MM.1S (cell line): ENCODE data around the gene TAB2.

Source experiments
- EZH2 ChIP-seq: fragments of 300-600 bp; sonication (generic); optimal IDR thresholded peaks from 2 replicates; pipeline ENCODE3; 2017; ENCODE audit warnings: low read depth, mild to moderate bottlenecking, antibody characterized with exemption, low read length, mixed read lengths
- TF ChIP-seq, protein P1 (sequence below): fragments of 300-600 bp; sonication (generic); IDR thresholded peaks from 2 replicates; pipeline ENCODE4 v1.5.1; 2016; ENCODE audit warnings: antibody characterized with exemption, low read length, mixed read lengths

DNA sequence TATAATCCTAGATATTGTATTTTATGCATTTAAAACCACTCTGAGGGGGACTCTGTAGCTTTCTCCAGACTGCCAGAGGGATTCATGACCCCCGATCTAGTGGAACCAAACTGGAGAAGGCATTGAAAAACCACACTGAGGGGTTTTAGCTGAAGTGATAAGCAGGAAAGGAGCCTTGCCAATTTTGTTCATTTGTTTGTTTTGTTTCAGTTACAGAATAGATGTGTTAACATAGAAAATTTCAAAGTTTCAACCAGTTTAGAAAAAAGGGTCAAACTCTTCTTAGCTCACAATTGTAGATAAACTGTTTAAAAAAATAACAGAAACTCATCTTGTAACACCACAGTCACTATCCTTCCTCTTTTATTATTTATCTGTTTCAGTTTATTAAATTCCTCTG is 19.8 kb downstream of the TAB2 start:
- TF ChIP-seq EZH2: no peak
- TF ChIP-seq, protein P1, sequence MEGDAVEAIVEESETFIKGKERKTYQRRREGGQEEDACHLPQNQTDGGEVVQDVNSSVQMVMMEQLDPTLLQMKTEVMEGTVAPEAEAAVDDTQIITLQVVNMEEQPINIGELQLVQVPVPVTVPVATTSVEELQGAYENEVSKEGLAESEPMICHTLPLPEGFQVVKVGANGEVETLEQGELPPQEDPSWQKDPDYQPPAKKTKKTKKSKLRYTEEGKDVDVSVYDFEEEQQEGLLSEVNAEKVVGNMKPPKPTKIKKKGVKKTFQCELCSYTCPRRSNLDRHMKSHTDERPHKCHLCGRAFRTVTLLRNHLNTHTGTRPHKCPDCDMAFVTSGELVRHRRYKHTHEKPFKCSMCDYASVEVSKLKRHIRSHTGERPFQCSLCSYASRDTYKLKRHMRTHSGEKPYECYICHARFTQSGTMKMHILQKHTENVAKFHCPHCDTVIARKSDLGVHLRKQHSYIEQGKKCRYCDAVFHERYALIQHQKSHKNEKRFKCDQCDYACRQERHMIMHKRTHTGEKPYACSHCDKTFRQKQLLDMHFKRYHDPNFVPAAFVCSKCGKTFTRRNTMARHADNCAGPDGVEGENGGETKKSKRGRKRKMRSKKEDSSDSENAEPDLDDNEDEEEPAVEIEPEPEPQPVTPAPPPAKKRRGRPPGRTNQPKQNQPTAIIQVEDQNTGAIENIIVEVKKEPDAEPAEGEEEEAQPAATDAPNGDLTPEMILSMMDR: no peak
